Measurements from ENCODE around the gene DCDC2.

Gene DCDC2

GRCh38 chr6:24195836-24196597, 161.8 kb downstream of the DCDC2 start:
- no peak for DNase-seq (ENCODE audit: extremely low read depth, low read depth)
- TF ChIP-seq, protein P1, sequence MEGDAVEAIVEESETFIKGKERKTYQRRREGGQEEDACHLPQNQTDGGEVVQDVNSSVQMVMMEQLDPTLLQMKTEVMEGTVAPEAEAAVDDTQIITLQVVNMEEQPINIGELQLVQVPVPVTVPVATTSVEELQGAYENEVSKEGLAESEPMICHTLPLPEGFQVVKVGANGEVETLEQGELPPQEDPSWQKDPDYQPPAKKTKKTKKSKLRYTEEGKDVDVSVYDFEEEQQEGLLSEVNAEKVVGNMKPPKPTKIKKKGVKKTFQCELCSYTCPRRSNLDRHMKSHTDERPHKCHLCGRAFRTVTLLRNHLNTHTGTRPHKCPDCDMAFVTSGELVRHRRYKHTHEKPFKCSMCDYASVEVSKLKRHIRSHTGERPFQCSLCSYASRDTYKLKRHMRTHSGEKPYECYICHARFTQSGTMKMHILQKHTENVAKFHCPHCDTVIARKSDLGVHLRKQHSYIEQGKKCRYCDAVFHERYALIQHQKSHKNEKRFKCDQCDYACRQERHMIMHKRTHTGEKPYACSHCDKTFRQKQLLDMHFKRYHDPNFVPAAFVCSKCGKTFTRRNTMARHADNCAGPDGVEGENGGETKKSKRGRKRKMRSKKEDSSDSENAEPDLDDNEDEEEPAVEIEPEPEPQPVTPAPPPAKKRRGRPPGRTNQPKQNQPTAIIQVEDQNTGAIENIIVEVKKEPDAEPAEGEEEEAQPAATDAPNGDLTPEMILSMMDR (IDR thresholded peaks at IDR 0.05; ENCODE audit: low read depth, low read length, missing control alignments): no peak
- H3K4me3 ChIP-seq (replicated peaks; ENCODE audit: low read depth, low read length): no peak overlapping the region

DNA sequence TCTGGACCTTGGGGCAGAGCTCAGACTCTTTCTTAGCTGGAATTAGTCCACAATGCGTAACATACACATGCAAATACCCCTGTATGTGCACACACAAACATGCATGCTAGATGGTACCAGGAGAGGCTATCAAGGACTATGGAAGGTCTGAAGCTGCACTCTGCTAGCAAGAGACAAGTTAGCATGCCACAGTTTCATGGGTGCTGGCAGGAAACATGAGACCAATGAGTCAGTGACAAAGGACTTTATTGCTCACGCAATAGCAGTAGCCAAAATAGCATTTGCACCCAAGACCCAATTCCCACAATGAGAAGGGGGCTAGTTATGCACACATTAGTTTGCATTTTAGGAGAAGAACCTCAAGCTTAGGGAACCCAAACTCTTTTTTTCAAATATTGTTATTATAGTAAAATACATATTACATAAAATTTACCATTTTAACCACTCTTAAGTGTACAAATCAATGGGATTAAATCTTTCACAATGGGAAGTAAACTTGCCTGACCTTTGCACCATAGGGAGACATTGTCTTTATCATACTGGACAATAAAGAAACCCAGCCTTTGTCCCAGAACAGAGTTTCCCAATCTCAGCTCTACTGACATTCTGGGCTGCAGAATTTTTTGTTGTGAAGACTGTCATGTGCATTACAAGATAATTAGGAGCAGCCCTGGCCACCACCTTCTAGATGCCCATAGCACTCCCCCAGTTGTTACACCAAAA, 162.7 kb downstream of the DCDC2 start:
- TF ChIP-seq, protein P1 (IDR thresholded peaks at IDR 0.05; ENCODE audit: low read depth, low read length, missing control alignments): no peak
- DNase-seq (ENCODE audit: extremely low read depth, low read depth): no peak

GRCh38 chr6:24193364-24193763, 164.5 kb downstream of the DCDC2 start:
- TF ChIP-seq, protein P1 (IDR thresholded peaks at IDR 0.05; ENCODE audit: low read depth, low read length, missing control alignments): no peak
- H3K4me3 ChIP-seq (replicated peaks; ENCODE audit: low read depth, low read length): no peak overlapping the region

More for the DNA sequence above, 162.7 kb downstream of the DCDC2 start:
- no peak overlapping the region for H3K4me3 ChIP-seq (replicated peaks; ENCODE audit: low read depth, low read length)

GRCh38 chr6:24191346-24191745, 166.5 kb downstream of the DCDC2 start:
- TF ChIP-seq, protein P1 (IDR thresholded peaks at IDR 0.05; ENCODE audit: low read depth, low read length, missing control alignments): no peak
- H3K4me3 ChIP-seq (replicated peaks; ENCODE audit: low read depth, low read length): no peak overlapping the region
- DNase-seq (ENCODE audit: extremely low read depth, low read depth): no peak

More at GRCh38 chr6:24193364-24193763, 164.5 kb downstream of the DCDC2 start:
- DNase-seq (ENCODE audit: extremely low read depth, low read depth): no peak

- TF ChIP-seq, protein P1 (IDR thresholded peaks at IDR 0.05; ENCODE audit: low read depth, low read length, missing control alignments): no peak
- no peak overlapping the region for H3K4me3 ChIP-seq (replicated peaks; ENCODE audit: low read depth, low read length)
- DNase-seq (ENCODE audit: extremely low read depth, low read depth): no peak
Measured at GRCh38 chr6:24188578-24189080, 169.2 kb downstream of the DCDC2 start.

- H3K4me3 ChIP-seq (replicated peaks; ENCODE audit: low read depth, low read length): no peak overlapping the region
- DNase-seq (ENCODE audit: extremely low read depth, low read depth): no peak
- TF ChIP-seq, protein P1 (IDR thresholded peaks at IDR 0.05; ENCODE audit: low read depth, low read length, missing control alignments): no peak
Measured at GRCh38 chr6:24187965-24188577, 169.8 kb downstream of the DCDC2 start.
